Fibroblast of skin of left biceps (primary cell): ENCODE results near the gene IWS1.

Experiments used
- DNase-seq, 2 experiments: peaks; one replicate each; pipeline ENCODE4 v3.0.0-alpha.2; 2013; ENCODE audit warnings: low read depth in 2 of 2

The IWS1 gene

GRCh38 chr2:127498386-127498785, 27.9 kb downstream of the IWS1 start:
- peak; percentile 18 to 23 for DNase-seq

- DNase-seq: no peak
These were observed 36.0 kb downstream of the IWS1 start for GRCh38 chr2:127490283-127490682.

GRCh38 chr2:127486247-127487058, 39.8 kb downstream of the IWS1 start:
- DNase-seq: no peak

GRCh38 chr2:127485694-127486071, 40.6 kb downstream of the IWS1 start:
- no peak for DNase-seq

- DNase-seq: no peak
These were observed 41.1 kb downstream of the IWS1 start for GRCh38 chr2:127485051-127485693.

GRCh38 chr2:127482031-127482430, 44.3 kb downstream of the IWS1 start:
- no peak for DNase-seq

GRCh38 chr2:127479866-127480743, 46.2 kb downstream of the IWS1 start:
- DNase-seq: no peak

GRCh38 chr2:127479219-127479825, 47.0 kb downstream of the IWS1 start:
- DNase-seq: peak; percentile 17 to 28

GRCh38 chr2:127475788-127476187, 50.5 kb downstream of the IWS1 start:
- DNase-seq: no peak

- no peak for DNase-seq
These were observed 54.0 kb downstream of the IWS1 start for GRCh38 chr2:127472268-127472667.

- no peak for DNase-seq
These were observed 54.9 kb downstream of the IWS1 start for GRCh38 chr2:127471286-127471988.

- DNase-seq: no peak
These were observed 56.3 kb downstream of the IWS1 start for GRCh38 chr2:127469974-127470373.

- no peak for DNase-seq
These were observed 57.2 kb downstream of the IWS1 start for GRCh38 chr2:127469051-127469450.

- no peak for DNase-seq
These were observed 61.0 kb downstream of the IWS1 start for GRCh38 chr2:127465258-127465657.

GRCh38 chr2:127464470-127465257, 61.6 kb downstream of the IWS1 start:
- no peak for DNase-seq

GRCh38 chr2:127463155-127463991, 62.9 kb downstream of the IWS1 start:
- DNase-seq: no peak

- no peak for DNase-seq
These were observed 63.8 kb downstream of the IWS1 start for GRCh38 chr2:127462461-127462860.

GRCh38 chr2:127456960-127457359, 69.3 kb downstream of the IWS1 start:
- no peak for DNase-seq
